ENCODE results near the gene HSD17B10. TPM values are rescaled to one million over a fixed set of nuclear protein-coding genes. Genes with fewer than 3 reads are reported as not detected.

Gene HSD17B10
- total RNA-seq, 1 experiment from 2014 or later, result 132 TPM

DNA sequence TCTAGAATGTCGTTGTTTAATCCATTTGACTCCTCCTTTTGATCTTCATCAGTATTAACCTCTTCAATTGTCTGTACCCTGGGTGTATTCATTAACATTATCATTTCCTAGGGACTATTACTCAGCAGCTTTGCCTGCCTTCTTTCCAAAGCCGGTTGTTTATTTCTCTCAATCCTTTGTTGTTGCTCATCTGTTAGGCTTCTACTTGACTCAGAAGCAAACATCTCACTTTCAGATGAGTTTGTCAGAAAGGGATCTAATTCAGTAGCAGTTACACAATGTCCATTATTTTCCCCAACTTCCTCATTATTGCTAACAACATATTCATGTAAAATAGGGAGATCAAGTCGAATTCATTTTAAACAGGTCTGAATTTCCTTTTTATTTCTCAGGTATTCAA is 22.1 kb upstream of the HSD17B10 start:
- no peak overlapping the region for H3K27ac ChIP-seq (ENCODE audit: low read depth, low read length, poor library complexity, severe bottlenecking)
- TF ChIP-seq, protein P1, sequence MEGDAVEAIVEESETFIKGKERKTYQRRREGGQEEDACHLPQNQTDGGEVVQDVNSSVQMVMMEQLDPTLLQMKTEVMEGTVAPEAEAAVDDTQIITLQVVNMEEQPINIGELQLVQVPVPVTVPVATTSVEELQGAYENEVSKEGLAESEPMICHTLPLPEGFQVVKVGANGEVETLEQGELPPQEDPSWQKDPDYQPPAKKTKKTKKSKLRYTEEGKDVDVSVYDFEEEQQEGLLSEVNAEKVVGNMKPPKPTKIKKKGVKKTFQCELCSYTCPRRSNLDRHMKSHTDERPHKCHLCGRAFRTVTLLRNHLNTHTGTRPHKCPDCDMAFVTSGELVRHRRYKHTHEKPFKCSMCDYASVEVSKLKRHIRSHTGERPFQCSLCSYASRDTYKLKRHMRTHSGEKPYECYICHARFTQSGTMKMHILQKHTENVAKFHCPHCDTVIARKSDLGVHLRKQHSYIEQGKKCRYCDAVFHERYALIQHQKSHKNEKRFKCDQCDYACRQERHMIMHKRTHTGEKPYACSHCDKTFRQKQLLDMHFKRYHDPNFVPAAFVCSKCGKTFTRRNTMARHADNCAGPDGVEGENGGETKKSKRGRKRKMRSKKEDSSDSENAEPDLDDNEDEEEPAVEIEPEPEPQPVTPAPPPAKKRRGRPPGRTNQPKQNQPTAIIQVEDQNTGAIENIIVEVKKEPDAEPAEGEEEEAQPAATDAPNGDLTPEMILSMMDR (conservative IDR thresholded peaks at IDR 0.05; ENCODE audit: low read depth, low read length), result no peak
- TF ChIP-seq EZH2 (IDR thresholded peaks at IDR 0.05; ENCODE audit: borderline replicate concordance, low read depth, low read length, poor library complexity, severe bottlenecking), result no peak
- no TSS peak for BruUV-seq (replicated peaks)
- H3K9me3 ChIP-seq (ENCODE audit: low read depth, low read length, poor library complexity, severe bottlenecking), result no peaks in the 10 kb centered on the region
- no peak overlapping the region for H3K4me3 ChIP-seq (ENCODE audit: low read depth, low read length, poor library complexity, severe bottlenecking)
- no peaks in the 10 kb centered on the region for H3K36me3 ChIP-seq (ENCODE audit: insufficient read depth, low read length, poor library complexity, severe bottlenecking)
- no peaks in the 10 kb centered on the region for H3K4me1 ChIP-seq (ENCODE audit: insufficient read depth, low read length, poor library complexity, severe bottlenecking)
- H3K27me3 ChIP-seq (replicated peaks; ENCODE audit: insufficient read depth, low read depth, low read length, poor library complexity), result peaks cover 9% of the 10 kb centered on the region
- no peak for DNase-seq (ENCODE audit: low spot score)
- CTCF ChIA-PET, result no interaction called here
- POLR2A ChIA-PET (ENCODE audit: low non-redundant PET), result no interaction called here
- intact Hi-C loops (cut with micrococcal nuclease; ENCODE audit: unreplicated experiment), result no loop called here

DNA sequence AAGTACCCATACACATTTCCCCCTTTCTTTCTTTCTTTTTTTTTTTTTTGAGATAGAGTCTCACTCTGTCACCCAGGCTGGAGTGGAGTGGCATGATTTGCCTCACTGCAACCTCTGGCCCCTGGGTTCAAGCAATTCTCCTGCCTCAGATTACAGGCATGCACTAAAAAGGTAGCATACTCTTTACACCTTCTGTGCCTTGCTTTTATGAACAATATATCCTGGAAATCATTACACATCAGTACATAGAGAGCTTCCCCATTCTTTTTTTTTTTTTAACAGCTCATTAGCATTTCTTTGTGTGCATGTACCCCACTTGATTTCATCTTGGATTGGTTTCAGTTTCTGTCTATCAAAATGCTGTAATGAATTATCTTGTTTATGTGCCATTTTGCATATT is 18.6 kb upstream of the HSD17B10 start:
- ChIA-PET CTCF (no interaction called here), POLR2A (ENCODE audit: low non-redundant PET) (no interaction called here)
- Histone ChIP-seq H3K36me3 (ENCODE audit: insufficient read depth, low read length, poor library complexity, severe bottlenecking) (no peaks in the 10 kb centered on the region), H3K27ac (ENCODE audit: low read depth, low read length, poor library complexity, severe bottlenecking) (no peak overlapping the region), H3K4me1 (ENCODE audit: insufficient read depth, low read length, poor library complexity, severe bottlenecking) (no peaks in the 10 kb centered on the region), H3K9me3 (ENCODE audit: low read depth, low read length, poor library complexity, severe bottlenecking) (no peaks in the 10 kb centered on the region), H3K4me3 (ENCODE audit: low read depth, low read length, poor library complexity, severe bottlenecking) (no peak overlapping the region), H3K27me3 (replicated peaks; ENCODE audit: insufficient read depth, low read depth, low read length, poor library complexity) (peaks cover 9% of the 10 kb centered on the region)
- DNase-seq (ENCODE audit: low spot score), result no peak
- intact Hi-C loops (cut with micrococcal nuclease; ENCODE audit: unreplicated experiment), result no loop called here
- TF ChIP-seq, protein P1 (conservative IDR thresholded peaks at IDR 0.05; ENCODE audit: low read depth, low read length), result no peak
- no peak for TF ChIP-seq EZH2 (IDR thresholded peaks at IDR 0.05; ENCODE audit: borderline replicate concordance, low read depth, low read length, poor library complexity, severe bottlenecking)
- BruUV-seq (replicated peaks), result no TSS peak

DNA sequence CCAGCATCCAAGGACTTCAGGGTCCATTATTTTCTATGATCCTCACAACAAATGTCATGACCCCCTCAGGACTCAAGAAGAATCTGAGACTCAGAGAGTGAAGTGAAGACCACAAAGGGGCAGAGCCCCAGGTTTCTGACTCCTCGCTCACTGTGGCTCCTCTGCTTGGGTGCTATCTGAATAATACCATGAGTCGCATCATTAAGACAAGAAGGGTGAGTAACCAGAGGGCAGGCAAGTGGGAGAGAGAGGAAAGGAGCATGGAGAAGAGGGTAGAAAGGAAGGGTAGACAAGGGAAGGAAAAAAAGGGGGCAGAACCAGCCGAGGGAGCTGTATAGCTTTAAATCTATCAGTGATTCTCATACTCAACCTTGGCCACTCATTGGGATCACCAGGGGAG is 15.5 kb upstream of the HSD17B10 start:
- DNase-seq (ENCODE audit: low spot score), result no peak
- Histone ChIP-seq H3K27me3 (replicated peaks; ENCODE audit: insufficient read depth, low read depth, low read length, poor library complexity) (no peaks in the 10 kb centered on the region), H3K4me1 (ENCODE audit: insufficient read depth, low read length, poor library complexity, severe bottlenecking) (no peaks in the 10 kb centered on the region), H3K36me3 (ENCODE audit: insufficient read depth, low read length, poor library complexity, severe bottlenecking) (no peaks in the 10 kb centered on the region), H3K9me3 (ENCODE audit: low read depth, low read length, poor library complexity, severe bottlenecking) (no peaks in the 10 kb centered on the region), H3K4me3 (ENCODE audit: low read depth, low read length, poor library complexity, severe bottlenecking) (no peak overlapping the region), H3K27ac (ENCODE audit: low read depth, low read length, poor library complexity, severe bottlenecking) (no peak overlapping the region)
- TF ChIP-seq, protein P1 (conservative IDR thresholded peaks at IDR 0.05; ENCODE audit: low read depth, low read length), result no peak
- TF ChIP-seq EZH2 (IDR thresholded peaks at IDR 0.05; ENCODE audit: borderline replicate concordance, low read depth, low read length, poor library complexity, severe bottlenecking), result no peak
- BruUV-seq (replicated peaks), result no TSS peak
- ChIA-PET CTCF (no interaction called here), POLR2A (ENCODE audit: low non-redundant PET) (no interaction called here)
- intact Hi-C loops (cut with micrococcal nuclease; ENCODE audit: unreplicated experiment), result no loop called here

All from A673 (cell line).